ENCODE measurements around the gene OAF. TPM values are rescaled to one million over a fixed set of nuclear protein-coding genes. Genes with fewer than 3 reads are reported as not detected.
"Not testable (repeated sequence)": the region's sequence is repeated elsewhere in the genome, so short reads cannot be mapped to it uniquely, and the experiment has no call there.

The OAF gene
- 10 to 100 TPM; 27.4 to 33.5 (median 30.0) TPM for polyA plus RNA-seq (ENCODE audit: insufficient read length in 3 of 3)

DNA sequence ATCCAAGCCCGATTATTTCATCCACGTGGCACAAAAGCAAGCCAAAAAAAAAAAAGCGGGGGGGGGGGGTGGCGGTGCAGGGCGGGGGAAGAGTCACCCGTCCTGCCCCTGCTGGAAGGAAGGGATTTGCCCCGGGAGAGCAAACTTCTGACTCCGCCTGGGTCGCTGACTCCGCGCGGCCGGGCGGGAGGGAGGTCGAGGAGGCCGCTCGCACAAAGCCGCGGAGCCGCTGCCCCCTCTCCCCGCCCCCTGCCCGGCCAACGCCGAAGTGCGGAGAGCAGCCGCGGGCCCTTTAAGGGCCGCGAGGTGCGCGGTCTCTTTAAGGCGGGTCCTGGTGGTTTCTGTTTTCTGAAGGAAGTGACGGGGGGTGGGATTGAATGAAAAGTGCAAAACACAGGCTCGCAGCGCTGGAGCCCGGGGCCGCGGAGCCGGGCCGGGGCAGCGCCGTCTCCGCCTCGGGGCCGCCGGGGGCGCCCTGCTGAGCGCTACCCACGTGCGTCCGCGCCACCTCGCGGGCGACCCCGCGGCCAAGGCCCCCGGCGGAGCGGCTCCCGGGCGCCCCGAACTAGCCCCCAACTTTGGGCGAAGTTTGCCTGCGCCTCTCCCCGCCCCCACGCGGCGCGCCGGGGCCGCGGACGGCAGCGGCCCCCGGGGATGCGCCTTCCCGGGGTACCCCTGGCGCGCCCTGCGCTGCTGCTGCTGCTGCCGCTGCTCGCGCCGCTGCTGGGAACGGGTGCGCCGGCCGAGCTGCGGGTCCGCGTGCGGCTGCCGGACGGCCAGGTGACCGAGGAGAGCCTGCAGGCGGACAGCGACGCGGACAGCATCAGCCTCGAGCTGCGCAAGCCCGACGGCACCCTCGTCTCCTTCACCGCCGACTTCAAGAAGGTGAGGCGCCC, at the start of gene OAF:
Gene OAF, plus strand, starts transcription at position 407 of the 896 bp plus-strand sequence. Its CDS starts 248 bp downstream, at position 655.
- peak in 2 of 3 donors; percentile 70 to 80 for DNase-seq (ENCODE audit: low read depth in 3 of 3, low spot score in 2 of 3)

DNA sequence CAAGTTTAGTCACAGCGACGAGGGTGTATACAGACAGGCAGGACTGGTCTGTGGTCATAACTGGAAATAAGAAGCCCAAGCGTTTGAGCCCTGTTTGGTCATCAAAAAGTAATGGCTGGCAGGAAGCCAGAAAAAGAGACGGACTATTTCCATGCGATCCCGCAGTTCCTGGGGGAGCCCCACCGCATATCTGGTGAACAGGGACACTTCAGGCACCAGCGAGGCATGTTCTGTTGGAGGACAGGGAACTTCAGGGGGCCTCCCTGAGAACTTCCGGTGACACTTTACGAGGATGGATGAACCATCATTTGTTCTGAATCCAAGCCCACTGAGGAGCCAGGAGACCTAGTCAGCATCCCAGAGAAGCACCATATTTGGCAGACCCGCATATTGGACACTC, 43.2 kb upstream of the OAF start:
- DNase-seq (ENCODE audit: low read depth in 3 of 3, low spot score in 2 of 3): no peak

DNA sequence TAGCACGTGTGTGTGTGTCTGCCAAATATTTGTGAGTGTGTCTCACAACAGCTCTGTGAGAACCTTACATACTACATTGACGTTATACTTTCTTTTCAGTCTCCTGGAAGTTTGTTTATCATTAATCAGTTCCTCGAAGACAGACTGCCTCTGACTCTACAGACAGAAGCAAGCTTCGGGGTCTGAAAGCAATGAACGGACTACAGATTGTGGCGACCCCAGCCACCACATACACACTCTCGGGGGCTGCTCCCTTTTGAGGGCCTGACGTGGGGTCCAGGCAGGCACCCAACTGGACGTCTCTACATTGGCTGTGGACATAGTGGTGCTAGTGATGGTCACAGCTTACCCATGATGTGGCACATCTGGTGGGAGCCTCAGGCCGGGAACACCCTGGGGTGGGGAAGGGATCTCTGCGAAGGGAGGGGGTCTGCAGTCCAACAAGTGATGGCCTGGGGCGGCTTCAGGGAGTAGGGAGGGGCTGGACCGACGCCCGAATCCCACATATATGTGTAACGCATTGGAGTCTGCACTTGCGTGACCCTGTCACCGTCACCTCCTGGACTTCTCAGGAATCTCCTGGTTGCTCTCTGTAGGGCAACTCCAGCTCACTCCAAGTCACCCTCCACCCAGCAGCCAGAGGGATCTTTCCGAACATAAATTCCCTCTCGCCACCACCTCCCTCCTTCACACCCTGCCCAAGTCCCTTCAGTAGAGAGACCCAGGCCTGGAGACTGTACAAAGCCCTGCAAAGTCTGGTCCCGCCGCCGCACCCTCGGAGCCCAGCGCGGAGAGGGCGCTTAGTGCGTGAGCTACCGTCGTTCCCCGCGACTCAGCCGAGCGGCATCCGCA, 42.5 kb upstream of the OAF start:
- DNase-seq (ENCODE audit: low read depth in 3 of 3, low spot score in 2 of 3): no peak

DNA sequence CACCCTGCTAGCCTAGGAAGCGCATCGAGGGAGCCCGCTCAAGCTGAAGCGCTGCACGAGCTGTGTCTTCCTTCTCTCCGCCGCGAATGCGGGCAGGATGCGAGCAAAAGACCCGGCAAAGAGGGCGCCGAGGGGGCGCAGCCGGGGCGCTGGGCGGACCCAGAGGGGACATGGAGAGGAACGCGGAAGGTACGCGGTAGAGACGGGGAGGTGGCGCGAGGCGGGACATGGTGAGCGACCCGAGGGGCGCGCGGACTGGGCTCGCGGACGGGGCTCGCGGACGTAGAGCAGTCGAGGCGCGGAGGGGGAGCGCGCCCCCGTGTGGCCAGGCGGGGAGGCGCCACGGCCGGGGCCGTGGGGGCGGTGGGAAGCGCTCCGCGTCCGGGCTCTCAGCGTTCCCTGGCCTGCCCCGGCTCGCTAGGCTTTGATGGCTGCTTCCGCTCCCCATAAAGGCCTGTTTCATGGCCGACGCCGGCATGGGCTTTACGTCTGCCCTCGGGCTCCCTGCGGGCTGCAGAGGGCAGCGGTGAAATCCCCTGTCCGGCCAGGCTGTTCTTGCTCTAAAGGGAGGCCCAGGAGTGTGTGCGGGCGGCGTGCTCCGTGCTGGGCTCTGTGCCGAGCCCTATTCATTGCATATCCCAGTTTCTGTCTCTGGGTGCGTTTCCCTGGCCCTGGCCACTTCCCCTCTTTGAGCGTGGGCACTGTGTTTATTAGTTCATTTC, 41.7 kb upstream of the OAF start:
- no peak for DNase-seq (ENCODE audit: low read depth in 3 of 3, low spot score in 2 of 3)

DNA sequence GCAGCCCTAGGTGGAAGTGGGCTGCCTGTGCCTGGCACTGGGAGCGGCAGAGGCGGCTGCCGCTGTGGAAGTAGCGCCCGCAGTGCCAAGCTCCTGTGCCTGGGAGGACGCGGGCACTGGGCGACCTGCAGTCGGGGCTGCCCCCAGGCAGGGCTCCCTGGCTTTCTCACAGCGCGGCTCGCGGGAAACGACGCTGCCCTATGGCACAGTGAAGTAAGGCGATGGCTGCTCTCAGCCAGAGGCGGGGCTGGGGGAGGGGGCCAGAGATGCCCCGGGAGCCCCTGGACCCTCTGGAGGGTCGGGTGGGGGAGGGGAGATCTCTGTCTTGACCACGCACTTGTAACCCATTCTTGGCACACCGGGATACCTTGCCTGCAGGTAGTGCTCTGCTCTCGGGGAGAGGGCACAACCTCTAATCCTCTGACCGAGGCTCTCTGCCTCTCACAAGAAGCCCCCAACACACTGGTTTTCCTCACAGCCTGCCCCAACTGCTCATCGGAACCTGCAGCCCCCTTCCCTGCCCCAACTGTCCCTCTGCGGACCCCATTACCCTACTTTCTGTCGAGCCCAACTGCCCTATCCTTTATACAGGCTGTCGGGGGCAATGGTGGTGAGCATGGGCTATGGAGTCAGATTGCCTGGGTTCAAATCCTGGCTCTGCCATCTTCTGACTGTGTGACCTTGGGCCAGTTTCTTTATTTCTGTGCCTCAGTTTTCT, 40.7 kb upstream of the OAF start:
- DNase-seq (ENCODE audit: low read depth in 3 of 3, low spot score in 2 of 3): no peak

DNA sequence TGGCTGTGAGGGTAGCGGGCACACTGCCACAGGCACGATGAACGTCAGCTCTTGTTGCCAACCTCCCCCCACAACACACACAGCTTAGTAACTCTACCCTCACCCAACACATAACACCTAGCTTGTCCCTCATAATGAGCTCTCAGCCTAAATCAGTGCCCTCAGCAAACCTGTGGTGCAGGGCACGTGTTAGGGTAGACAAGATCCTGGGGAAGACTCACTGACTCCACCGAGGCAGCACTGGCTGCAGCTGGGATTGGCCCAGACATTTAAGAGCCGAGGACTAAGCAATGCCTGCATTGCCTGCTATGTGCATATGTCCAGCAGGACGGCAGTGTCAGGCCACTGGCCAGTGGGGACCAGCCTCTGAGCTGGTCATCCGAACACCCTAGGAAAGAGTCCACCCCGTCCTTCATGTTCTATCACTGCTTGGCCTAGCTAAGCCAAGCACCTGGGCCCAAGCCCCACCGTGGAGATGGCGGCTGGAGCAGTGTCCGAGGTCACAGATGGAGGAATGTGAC, 40.0 kb upstream of the OAF start:
- no peak for DNase-seq (ENCODE audit: low read depth in 3 of 3, low spot score in 2 of 3)

DNA sequence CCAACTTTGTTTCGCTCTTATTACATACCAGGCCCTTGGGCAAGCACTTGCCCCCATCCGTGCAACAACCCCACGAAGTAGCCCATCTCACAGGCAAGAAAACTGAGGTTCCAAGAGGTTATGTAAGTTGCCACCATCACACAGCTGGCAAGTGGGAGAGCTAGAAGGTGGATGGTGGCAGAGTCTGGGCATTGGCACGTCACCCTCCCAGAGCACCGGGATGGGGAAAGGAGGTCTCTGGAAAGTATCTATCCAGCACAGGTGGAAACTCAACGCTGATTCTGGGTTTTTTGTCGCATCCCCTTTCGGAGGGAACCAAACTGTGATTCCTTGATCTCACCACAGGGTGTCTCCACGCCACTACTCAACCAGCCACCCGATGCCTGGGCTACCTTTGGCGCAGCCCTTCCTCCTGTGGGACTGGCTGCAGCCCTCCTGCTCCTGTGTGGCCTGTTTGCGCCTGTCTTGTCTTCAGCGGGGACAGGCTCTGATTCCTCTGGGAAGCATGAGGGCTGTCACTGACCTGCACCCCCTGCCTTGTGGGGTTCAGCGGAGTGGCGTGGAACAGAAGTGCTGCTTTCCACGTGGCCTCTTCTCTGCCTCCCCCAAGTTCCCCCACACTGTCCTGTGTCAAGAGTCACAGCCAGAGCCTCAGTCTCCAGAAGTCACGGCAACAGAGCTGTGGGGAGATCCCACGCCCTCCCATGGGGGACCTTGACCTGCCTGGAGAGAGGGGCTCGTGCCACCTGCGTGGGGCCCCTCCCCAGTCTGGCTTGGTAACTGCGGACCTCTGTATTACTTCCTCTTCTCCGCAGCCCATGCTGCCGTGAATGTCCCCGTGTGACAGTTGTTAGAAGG, 38.5 kb upstream of the OAF start:
- DNase-seq (ENCODE audit: low read depth in 3 of 3, low spot score in 2 of 3): no peak

DNA sequence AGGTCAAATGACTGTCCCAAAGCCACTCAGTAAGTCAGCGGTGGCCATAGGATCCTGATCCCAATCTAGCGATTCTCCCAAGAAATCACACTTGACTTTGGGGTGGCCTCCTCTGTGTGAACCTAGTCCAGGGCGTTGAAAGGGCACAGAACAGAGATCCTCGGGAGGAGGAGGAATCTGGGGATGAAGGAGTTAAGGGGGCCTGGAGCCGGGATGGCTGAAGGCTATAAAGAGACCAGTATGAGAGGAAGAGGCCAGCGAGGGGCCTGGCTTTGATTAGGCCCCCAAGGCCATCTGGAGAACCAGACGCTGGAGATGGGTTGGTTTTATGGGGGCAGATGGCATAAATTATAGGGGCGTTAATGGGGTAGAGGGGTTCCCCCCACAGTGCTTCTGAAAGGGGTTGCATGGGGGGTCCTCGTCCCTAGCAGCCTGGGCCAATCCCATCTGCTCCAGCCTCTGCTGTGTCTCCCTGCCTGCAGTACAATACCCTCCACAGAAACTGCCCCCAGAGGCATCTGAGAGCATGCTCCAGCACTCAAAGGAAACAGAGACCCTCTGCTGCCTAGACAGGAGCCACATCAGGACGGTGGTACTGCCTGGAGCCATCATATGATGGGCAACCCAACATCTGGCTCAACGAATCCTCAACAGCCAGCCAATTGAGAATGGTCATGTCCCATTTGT, 37.7 kb upstream of the OAF start:
- no peak for DNase-seq (ENCODE audit: low read depth in 3 of 3, low spot score in 2 of 3)

DNA sequence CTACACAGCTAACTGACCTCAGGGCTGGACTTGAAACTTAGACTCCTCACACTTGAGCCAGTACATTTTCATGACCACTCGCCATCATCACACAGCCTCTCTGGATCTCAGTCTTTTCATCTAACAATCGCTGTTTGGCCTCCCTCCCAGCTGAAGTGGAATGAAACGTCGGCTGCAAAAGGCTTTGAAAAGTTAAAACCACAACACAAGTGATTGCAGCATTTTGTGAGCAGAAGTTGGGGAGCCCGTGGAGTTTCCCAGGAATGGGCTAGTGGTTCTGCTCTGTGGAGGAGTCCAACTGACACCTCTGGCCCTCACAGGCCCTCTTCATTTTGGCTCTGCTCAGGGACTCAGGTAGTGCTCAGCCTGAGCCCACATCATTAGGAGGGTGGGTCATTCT, 37.0 kb upstream of the OAF start:
- DNase-seq (ENCODE audit: low read depth in 3 of 3, low spot score in 2 of 3): no peak

DNA sequence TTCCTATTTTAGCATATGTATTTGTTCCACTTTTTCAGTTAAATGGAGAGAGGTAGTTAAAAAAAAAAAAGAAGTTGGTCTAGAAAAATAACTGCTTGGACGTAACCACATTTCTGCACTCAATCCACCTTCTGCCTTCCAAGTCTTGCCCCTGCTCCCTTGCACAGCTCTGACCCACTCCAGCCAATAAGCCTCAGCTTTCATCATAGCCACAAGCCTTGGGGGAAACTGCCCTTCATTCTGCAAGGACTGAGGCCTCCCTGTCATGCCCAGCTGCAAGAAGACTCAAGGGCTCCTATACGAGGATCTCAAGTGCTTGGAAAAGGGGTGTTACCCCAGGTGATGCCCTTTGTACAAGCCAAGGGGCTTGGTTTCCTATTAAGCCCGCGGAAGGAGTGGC, 36.0 kb upstream of the OAF start:
- no peak for DNase-seq (ENCODE audit: low read depth in 3 of 3, low spot score in 2 of 3)

DNA sequence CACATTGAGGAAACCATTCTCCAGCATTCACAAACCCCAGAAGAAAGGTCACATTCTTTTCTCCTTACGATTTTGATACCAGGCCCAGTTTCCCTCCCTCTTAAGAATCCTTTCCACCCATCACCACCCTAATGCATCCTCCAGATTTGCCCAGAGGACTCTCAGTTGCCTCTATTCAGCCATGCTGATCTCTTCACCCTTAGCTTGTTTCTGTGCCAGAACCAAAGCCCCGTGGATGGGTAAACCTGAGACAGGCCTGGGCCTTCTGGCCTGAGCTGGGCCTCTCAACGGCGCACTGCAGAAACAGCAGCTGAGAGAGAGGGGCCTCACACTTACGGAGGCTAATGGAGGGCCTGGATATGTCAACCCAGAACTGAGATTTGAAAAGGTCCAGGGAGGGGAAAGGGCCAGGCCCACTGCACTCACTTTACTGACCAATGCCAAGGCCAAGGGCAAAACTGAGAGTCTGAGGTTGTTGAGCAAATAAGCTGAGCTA, 32.2 kb upstream of the OAF start:
- DNase-seq (ENCODE audit: low read depth in 3 of 3, low spot score in 2 of 3): no peak

DNA sequence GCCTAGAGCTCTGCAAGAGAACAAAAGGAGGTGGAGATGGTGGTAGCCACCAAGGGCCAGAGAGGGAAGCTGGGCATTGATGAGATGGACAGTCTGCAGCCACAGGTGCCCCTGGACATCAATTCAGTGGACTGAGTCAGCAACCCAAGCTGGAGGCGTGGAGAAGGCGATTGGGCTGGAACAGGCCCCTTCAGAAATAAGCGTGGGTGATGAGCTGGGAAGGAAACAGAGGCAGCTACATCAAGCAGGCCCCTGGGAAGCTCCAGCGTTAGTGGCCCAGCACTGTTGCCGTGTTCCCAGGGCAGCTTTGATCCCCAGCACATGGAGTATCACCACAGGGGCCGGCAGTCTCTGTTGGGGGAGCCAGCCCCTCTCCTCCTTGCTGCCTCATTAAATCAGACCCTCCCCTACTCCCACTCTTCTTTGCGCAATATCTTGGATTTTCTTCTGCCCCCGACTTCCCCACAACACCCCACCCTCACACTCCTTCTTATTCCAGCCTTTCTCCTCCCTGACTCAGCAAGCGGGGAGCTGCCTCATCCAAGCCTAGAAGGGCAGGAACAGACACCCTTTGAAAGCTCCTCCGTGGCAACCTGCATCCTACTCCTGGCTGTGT, 31.7 kb upstream of the OAF start:
- DNase-seq (ENCODE audit: low read depth in 3 of 3, low spot score in 2 of 3): no peak

DNA sequence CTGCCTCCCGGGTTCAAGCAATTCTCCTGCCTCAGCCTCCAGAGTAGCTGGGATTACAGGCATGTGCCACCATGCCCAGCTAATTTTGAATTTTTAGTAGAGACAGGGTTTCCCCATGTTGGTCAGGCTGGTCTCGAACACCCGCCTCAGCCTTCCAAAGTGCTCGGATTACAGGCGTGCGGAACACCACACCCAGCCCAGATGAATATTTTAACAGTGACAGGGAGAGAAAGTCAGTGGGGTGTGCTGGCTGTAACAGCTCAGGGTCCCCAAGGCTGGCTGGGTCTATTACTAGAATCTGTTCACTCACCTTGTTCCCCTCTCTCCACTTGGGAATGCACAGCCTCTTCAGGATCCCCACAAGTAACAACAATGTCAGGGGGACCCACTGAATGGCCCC, 30.8 kb upstream of the OAF start:
- not testable (repeated sequence) for DNase-seq (ENCODE audit: low read depth in 3 of 3, low spot score in 2 of 3)

DNA sequence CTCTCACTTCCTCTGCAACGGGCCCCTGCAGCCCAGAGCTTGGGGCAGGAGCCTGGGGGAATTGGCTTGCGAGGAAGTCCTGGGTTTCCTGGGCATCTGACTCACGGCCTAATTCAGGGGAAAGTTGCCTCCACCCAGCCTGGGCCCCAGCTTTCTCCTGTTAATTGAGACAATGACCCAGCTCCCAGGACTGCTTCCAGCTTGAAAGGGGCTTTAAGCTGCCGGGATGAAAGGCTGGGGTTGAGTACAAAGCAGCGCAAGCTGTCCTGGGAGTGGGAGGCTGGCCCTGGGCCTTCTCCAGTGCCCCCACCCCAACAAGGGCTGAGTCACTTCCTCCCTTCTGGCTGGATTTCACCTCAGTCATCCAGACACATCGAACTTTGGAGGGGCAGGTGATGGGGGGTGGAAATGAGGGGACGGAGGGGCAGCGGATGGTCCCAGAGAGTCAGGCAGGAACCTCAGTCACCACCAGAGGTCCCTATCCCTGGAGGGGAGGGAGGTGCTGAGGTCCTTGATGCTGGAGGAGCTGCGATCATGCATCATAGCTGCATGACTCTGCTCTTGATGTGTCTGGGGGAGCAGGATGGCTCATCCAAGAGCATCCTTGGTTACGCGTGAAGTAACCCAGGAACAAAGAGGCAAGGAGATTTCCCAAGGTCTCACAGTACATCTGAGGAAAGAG, 30.1 kb upstream of the OAF start:
- DNase-seq (ENCODE audit: low read depth in 3 of 3, low spot score in 2 of 3): no peak

DNA sequence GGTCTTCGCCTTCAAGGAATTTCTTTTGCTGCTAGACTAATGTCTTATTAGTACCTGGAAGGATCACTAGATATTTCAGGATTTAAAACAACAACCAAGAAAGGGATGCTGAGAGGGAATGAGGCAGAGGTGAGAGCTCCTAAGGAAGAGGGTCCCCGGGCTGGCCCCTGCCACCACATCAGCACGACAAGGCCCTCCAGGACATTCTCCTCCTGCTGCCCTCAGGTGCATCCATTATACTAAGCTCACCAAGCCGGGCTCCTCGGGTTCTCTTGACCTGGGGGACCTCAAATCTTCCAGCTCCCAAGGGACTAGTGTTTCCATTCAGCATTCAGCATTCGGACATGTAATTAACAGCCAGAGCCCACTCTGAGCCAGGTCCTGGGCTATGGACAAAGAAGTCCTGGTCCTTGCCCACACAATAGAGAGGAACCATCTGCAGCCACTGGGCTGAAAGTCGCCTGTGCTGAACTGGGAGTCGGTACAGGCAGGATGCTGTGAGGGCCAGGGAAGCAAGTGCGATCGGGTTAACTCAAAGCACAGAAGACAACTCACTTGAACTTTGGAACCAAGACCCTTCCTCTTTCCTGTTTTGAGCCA, 29.4 kb upstream of the OAF start:
- DNase-seq (ENCODE audit: low read depth in 3 of 3, low spot score in 2 of 3): no peak

DNA sequence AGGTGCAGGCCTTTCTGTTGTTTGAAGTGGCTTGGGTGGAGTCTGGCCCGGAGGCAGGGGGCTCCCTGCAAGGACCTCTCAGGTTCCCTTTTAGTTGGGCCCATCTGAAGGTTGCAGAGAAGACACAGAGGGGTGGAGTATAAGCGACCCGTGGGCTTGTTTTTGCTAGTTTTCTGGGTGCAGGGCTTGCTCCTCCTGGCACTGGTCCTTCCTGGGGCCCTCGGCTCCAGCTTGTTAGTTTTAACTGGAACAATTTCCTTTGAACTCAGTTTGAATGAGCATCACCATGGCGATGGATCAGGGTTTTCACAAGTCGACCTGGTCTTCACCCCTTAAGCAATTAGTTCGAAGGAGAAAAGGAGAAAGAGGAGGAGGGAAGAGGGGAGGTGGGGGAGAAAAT, 28.5 kb upstream of the OAF start:
- DNase-seq (ENCODE audit: low read depth in 3 of 3, low spot score in 2 of 3): no peak

All from right renal cortex interstitium (tissue), 3 donors.